HEK293 (cell line): ENCODE measurements around the gene DMBX1.

ENCODE experiments used
- ZBTB20 ChIP-seq: fragments of 450-650 bp; formaldehyde crosslinking; IDR thresholded peaks from 2 replicates; pipeline ENCODE4 v1.5.1; 2016; ENCODE audit warnings: missing biosample characterization, missing genetic modification characterization
- ZNF114 ChIP-seq: fragments of 450-650 bp; formaldehyde crosslinking; IDR thresholded peaks from 2 replicates; pipeline ENCODE4 v1.5.0; 2017; ENCODE audit warnings: missing biosample characterization, missing genetic modification characterization
- ZNF23 ChIP-seq: fragments of 450-650 bp; formaldehyde crosslinking; IDR thresholded peaks from 2 replicates; pipeline ENCODE4 v1.5.1; 2016; ENCODE audit warnings: missing biosample characterization, missing genetic modification characterization, borderline replicate concordance
- ZNF274 ChIP-seq, 2 experiments: fragments of 200-500 bp in 1 of 2; fragments of 450-650 bp in 1 of 2; sonication (Bioruptor generic) in 1 of 2; formaldehyde crosslinking in 1 of 2; IDR thresholded peaks; 2 replicates each; pipeline versions ENCODE4 v1.5.1 to v1.6.1; 2014 to 2016; ENCODE audit warnings: borderline replicate concordance in 1 of 2, inconsistent platforms in 1 of 2, low read length in 1 of 2, missing biosample characterization in 1 of 2, missing genetic modification characterization in 1 of 2
- ZNF558 ChIP-seq: fragments of 450-650 bp; formaldehyde crosslinking; IDR thresholded peaks from 2 replicates; pipeline ENCODE4 v1.5.1; 2016; ENCODE audit warnings: missing biosample characterization, missing genetic modification characterization
- TF ChIP-seq, protein P1 (sequence below): fragments of 450-650 bp; formaldehyde crosslinking; IDR thresholded peaks from 2 replicates; pipeline ENCODE4 v1.5.1; 2016; ENCODE audit warnings: missing biosample characterization, missing genetic modification characterization
- TF ChIP-seq, protein P2 (sequence below): fragments of 450-650 bp; formaldehyde crosslinking; IDR thresholded peaks from 2 replicates; pipeline ENCODE4 v1.5.1; 2016; ENCODE audit warnings: missing biosample characterization, missing genetic modification characterization
- TF ChIP-seq, protein P3 (sequence below): fragments of 450-650 bp; formaldehyde crosslinking; IDR thresholded peaks from 2 replicates; pipeline ENCODE4 v1.5.1; 2016; ENCODE audit warnings: missing biosample characterization, missing genetic modification characterization, low read depth
- TF ChIP-seq, protein P4 (sequence below): sonication (generic); formaldehyde crosslinking; IDR thresholded peaks from 2 replicates; pipeline ENCODE4 v1.8.1; 2022; ENCODE audit warnings: mild to moderate bottlenecking, moderate library complexity, missing genetic modification reagents

DNA sequence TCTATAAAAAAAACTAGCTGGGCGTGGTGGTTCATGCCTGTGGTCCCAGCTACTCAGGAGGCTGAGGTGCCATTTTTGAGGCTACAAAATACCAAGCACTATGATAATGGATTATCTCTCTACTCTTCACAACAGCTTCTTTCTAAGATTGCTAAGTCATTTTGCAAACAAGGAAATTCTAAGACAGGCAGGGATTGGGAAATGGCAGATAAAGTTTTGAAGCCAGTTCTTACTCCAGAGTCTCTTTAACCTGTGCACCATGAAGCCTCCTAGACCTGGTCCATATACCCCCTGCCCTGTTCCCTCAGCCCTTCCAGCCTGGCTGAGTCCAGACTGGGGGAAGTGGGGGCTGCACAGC is 39.5 kb upstream of the DMBX1 start:
- TF ChIP-seq ZNF274 (IDR thresholded peaks at IDR 0.05; ENCODE audit: low read length) (no peak), ZNF274 (tag by site-specific recombination; IDR thresholded peaks at IDR 0.05; ENCODE audit: borderline replicate concordance) (no peak), ZNF558 (tag by site-specific recombination) (no peak), ZNF114 (tag by site-specific recombination) (no peak), ZNF23 (tag by site-specific recombination) (no peak), ZBTB20 (tag by site-specific recombination) (no peak)
- TF ChIP-seq, protein P1, sequence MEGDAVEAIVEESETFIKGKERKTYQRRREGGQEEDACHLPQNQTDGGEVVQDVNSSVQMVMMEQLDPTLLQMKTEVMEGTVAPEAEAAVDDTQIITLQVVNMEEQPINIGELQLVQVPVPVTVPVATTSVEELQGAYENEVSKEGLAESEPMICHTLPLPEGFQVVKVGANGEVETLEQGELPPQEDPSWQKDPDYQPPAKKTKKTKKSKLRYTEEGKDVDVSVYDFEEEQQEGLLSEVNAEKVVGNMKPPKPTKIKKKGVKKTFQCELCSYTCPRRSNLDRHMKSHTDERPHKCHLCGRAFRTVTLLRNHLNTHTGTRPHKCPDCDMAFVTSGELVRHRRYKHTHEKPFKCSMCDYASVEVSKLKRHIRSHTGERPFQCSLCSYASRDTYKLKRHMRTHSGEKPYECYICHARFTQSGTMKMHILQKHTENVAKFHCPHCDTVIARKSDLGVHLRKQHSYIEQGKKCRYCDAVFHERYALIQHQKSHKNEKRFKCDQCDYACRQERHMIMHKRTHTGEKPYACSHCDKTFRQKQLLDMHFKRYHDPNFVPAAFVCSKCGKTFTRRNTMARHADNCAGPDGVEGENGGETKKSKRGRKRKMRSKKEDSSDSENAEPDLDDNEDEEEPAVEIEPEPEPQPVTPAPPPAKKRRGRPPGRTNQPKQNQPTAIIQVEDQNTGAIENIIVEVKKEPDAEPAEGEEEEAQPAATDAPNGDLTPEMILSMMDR, result no peak
- TF ChIP-seq, protein P2, sequence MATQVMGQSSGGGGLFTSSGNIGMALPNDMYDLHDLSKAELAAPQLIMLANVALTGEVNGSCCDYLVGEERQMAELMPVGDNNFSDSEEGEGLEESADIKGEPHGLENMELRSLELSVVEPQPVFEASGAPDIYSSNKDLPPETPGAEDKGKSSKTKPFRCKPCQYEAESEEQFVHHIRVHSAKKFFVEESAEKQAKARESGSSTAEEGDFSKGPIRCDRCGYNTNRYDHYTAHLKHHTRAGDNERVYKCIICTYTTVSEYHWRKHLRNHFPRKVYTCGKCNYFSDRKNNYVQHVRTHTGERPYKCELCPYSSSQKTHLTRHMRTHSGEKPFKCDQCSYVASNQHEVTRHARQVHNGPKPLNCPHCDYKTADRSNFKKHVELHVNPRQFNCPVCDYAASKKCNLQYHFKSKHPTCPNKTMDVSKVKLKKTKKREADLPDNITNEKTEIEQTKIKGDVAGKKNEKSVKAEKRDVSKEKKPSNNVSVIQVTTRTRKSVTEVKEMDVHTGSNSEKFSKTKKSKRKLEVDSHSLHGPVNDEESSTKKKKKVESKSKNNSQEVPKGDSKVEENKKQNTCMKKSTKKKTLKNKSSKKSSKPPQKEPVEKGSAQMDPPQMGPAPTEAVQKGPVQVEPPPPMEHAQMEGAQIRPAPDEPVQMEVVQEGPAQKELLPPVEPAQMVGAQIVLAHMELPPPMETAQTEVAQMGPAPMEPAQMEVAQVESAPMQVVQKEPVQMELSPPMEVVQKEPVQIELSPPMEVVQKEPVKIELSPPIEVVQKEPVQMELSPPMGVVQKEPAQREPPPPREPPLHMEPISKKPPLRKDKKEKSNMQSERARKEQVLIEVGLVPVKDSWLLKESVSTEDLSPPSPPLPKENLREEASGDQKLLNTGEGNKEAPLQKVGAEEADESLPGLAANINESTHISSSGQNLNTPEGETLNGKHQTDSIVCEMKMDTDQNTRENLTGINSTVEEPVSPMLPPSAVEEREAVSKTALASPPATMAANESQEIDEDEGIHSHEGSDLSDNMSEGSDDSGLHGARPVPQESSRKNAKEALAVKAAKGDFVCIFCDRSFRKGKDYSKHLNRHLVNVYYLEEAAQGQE (tag by site-specific recombination), result no peak
- TF ChIP-seq, protein P3, sequence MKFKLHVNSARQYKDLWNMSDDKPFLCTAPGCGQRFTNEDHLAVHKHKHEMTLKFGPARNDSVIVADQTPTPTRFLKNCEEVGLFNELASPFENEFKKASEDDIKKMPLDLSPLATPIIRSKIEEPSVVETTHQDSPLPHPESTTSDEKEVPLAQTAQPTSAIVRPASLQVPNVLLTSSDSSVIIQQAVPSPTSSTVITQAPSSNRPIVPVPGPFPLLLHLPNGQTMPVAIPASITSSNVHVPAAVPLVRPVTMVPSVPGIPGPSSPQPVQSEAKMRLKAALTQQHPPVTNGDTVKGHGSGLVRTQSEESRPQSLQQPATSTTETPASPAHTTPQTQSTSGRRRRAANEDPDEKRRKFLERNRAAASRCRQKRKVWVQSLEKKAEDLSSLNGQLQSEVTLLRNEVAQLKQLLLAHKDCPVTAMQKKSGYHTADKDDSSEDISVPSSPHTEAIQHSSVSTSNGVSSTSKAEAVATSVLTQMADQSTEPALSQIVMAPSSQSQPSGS (tag by site-specific recombination), result no peak
- TF ChIP-seq, protein P4, sequence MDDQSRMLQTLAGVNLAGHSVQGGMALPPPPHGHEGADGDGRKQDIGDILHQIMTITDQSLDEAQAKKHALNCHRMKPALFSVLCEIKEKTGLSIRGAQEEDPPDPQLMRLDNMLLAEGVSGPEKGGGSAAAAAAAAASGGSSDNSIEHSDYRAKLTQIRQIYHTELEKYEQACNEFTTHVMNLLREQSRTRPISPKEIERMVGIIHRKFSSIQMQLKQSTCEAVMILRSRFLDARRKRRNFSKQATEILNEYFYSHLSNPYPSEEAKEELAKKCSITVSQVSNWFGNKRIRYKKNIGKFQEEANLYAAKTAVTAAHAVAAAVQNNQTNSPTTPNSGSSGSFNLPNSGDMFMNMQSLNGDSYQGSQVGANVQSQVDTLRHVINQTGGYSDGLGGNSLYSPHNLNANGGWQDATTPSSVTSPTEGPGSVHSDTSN, result no peak
